ENCODE results near the gene OTUB2.

Gene OTUB2

DNA sequence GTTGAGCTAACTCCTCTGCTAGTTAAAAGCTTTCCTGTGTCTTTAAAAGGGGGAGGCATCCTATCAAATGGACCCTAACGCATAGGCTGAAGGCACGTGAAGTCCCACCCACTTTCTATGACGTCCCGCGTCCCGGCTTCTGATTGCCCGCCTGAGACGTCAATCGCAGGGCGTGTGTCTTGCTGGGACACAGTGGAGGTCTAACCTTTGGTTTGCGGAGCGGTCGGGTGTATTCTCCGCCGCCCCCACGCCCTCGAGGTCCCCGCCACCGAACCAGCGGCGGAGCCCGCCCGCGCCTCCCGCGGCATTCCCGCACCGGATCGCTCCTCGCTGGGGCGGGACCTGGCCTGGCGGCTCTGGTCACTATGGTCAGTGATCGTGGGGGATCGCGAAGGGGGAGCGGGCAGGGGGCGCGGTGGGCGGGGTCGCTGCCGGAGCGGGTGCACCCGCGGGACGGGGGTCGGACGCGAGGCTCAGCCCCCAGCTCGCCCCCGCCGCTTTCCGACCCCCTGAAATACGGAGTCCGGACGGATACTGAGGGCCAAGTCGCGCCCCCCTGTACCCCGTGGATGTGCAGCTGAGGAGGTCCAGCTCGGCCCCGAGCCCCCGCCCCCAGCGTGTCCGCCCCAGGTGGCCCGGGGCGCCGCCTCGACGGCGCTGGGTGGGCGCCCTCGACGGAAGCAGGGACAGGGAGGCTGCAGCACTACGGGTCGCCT lies at the start of gene OTUB2:
OTUB2 (plus strand) TSS at position 168 of the 716 bp plus-strand sequence; CDS start at position 366, 198 bp downstream.
- FAIRE-seq: peak; percentile 97

DNA sequence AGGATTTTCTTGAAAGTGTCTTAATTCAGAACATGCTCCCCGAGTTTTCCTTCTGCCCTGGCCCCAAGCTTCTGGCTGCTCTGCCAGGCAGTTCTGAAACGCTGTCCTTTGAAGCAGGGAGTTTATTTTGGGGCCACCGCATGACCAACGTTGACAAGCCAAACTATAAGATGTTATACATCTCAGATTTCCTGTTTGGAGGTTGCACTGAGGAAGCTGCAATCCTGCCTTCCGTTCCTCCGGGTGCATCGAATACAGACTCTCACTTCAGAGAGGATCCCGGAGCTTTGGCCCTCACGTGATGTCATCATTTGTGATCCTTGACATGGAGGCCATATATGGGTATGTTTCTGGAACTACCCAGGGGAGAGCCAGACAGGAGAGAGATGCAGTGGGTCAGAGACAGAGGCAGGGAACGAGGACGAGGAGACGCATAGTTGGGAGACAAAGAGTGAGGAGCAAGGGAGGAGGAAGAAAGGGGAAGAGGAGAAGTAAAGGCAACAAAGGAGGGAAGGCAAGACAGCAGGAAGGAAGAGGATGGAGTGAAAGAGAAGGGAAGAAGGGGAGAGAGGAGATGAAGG lies 49.6 kb upstream of the OTUB2 start, which contains the start of gene ASB2:
ASB2 (minus strand) TSS at position 94 of the 581 bp plus-strand sequence. CDS start 12,031 bp downstream, outside the sequence.
- FAIRE-seq: no peak

DNA sequence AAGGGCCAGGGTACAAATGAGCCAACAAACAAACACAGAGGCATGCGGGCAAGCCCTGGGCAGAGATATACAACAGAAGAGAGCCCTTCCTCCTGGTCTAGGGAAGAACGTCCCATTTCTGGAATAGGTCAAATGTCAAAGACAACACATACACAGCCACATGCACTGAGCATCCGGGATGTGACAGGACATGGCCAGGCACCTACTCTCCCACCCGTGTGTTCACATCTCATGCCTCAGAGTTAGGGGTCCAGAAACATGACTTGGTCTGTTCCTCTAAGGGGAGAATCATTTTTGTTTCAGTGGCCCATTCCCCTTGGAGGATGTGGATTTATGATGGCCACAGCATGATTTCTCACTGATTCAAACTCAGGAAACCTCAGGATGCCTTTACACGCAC lies 49.0 kb upstream of the OTUB2 start:
- FAIRE-seq: no peak

DNA sequence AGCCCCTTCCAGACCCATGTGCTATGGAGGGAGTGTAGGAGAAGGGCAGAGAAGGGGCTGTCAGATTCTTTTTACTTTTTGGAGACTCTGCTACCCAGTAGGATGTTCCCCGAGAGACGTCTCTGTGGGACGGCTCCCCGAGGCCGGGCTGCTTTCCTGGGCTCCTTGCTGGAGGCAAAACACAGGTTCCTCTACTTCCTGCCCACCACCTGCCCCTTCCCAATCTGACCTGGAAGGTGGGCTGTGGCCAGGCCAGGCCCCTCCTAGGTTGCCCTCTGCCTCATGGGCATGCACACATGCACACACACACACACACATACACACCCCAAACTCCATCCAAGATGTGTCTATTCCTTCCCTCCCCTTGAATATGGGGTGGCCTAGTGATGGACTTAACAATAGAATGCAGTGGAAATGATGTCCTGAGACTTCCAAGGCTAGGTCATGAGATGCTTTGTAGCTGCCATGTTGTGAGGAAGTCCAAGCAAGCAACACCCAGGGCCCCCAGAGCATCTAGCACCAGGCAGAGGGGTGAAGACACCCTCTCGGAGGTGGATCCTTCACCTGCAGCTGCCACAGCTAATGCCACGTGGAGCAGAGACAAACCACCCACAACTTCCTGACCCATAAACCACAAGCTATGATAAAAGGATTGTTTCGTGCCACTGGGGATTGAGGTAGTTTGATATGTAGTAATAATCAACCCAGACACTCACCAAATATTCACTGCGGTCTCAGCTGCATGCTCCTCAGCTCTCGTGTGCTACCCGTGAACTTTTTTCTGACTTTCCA lies 48.2 kb upstream of the OTUB2 start:
- FAIRE-seq: no peak

DNA sequence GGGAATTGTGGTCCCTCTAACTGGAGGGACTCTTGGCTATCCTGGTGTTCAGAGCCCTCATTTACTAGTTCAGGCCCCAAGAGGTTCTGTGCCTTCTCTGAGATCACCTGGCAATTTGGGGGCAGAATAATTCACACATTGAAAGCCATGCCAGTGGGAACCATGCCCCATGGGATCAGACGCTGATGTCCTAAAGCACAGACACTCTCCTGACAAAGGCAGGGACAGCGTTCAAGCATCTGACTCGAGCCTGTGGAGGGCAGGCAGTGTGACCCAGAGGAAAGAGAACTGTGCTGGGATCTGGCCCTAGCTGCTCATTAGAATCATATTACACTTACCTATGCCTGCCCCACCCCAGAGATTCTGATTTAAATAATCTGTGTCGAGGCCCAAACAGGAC lies 47.4 kb upstream of the OTUB2 start:
- FAIRE-seq: no peak

DNA sequence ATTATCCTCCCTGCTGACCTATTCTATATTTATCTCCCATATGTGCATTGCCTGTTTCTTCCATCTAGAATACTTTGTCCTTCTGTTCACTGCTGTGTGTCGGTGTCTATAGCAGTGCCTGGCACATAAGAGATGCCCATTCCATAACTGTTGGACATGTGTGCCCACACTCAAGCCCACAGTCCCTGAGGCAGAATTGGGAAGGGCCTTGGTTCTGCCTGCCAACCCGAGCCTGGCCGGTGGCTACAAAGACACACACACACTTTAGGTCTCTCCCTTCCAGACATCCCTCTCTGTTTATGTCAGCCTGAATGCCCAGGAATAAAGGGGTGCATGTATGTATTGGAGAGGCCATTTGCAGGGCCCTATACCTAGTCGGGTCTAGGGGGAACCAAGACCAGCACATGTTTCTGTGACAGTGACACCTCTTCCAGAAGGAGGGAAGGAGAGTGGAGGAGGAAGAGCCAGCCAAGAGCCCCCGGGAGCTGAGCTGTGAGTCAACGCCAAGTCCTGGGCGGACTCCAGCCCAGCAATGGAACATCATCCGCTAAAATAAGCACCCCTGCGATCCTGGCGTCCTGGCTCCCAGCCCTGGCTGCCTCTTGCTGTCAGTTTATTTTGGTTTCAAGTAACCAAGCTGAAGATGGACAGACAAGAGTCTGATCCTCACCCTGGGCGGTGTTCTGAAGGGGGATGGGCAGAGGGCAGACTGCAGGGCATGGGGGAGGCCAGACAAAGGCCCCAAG lies 45.5 kb upstream of the OTUB2 start:
- no peak for FAIRE-seq

DNA sequence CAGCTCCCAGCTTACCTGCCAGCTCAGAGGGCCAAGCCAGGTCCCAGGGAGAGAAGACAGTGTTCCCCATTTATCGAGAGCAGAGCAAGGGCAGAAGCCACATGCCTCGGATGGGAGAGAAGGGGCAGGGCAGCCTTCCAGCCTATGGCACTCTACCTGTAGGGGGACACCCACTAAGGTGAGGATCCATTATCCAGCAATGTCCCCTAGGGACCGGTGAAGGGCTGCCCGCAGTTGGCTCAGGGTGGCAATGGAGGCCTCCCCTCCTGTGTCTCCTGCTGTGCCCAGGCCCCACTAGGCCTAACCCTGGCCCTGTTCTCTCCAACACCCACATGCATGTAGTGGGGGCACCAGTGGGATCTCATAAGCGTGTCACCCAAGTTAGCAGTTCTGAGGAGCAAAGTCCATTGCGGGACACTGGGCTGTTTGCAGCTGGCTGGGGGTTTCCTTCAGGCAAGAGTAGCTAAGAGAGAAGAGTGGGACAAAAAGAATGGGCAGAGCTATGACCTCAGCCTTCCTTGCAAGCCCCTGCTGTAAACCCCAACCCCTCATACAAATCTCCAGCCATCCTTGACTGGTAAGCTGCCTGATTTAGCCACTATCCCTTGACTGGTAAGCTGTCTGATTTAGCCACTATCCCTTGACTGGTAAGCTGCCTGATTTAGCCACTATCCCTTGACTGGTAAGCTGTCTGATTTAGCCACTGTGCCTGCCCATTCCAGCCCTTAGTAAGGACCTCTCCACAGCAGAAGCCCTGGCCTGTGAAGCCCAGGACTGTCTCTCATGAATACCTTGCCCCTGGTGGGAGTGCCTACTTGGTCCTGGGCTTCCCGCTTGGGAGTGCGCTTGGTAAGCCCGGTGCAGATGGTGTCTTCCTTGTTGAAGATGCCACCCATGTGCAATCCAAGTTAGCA lies 44.6 kb upstream of the OTUB2 start:
- no peak for FAIRE-seq

DNA sequence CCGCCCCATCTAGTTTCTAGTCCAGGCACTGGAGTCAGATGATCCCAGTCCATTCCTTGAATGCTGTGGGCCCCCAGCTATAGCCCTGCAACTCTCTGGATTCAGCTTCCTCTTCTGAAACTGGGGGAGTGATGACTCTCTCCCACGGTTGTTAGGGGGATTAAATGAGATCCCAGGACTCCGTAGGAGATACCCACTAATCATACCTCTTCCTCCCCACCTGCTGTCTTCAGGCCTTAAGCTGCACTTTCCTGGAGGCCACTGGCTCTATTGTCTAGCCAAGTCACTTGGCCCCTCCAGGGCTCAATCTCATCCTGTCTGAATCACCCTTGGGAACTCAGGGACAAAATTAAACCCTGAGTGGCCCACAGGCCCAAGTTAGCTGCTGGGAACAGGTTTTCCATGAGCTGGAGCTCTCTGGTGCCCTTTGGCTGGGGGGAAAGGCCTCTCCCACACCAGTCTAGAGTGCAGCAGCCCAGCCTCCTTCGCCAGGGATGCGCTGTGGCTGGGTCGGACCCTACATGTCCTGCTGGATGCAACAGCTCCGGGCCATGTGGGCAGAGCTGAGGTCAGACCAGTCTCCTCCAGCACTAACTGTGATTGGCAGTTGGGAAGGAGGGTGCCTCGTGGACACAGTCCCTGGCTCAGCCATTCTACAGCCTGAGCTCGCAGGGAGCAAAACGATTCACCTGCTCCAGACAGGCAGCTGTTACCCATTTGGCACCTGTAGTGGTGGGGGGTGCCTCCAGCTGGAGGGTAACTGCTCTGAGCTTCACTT lies 43.7 kb upstream of the OTUB2 start:
- FAIRE-seq: no peak

DNA sequence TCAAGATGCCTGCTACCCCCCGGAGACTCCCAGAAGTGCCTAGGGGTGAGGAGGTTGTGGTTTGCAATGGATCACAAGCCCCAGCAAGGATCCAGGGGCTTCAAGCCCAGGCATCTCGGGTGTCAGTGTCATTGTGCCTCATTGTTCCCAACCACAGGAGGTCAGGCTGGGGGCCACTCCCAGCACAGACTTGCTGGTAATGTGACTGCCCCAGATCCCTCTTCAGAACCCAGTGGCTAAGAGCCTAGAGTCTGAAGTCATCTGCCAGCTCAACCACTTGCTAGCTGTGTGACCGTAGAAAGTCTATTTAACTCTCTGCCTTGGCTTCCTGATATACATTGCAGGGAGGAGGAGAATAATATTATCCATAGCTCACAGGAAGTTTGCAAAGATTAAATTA lies 42.1 kb upstream of the OTUB2 start:
- FAIRE-seq: no peak

DNA sequence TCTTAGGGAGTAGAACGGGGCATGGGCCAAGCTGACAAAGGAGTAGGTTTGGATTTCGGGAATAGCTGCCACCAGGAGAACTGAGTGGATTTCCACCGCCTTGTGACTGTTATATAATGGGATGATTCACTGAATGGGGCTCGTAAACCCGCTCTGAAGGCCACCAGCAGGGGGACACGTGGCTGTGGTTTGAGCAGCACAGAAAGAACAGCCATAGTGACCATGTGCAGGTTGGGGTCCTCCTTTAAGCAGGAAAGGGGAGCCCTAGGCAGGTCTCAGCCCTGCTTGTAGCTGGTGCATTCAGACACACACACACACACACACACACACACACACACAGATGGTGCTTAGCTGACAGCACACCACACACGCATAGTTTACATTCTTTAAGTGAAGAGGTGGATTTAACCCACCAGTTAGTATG lies 41.1 kb upstream of the OTUB2 start:
- FAIRE-seq: no peak

DNA sequence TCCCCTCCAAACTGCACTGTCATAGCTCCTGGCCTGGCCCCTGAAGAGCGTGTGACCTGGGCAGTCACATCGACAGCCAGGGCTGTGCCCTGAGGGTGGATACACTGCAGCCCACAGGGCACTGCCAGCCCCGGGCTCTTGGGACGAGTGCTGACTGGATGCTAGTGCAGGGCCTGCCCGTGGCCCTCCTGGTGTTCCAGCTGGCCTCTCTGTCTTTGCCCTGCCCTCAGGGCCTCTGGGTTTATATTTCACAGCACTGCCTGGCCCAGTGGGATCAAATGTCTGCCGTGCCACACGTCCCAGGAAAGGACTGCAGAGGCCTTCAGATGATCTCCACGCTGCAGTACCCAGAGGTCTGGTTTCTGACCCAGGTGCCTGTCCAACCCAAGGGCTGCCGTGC lies 39.2 kb upstream of the OTUB2 start:
- no peak for FAIRE-seq

DNA sequence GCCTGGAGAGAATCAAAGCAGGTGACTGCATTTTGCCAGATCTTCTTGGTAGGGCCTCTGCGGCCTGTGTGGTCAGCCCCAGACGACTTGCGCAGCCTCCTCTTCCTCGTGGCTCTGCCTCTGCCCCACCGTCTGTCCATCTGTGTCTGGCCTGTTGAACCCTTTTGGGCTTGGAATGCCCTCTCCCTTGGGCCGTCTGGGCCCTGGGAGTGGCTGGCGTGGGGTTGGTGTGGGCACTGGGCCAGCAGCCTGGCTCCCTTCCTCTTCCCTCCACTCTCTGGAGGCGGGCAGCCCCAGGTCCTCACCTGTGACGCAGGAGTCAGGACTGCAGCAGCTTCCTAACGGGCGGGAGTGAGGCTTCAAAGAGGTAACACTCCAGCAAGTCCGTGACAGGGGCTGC lies 38.8 kb upstream of the OTUB2 start:
- FAIRE-seq: no peak

DNA sequence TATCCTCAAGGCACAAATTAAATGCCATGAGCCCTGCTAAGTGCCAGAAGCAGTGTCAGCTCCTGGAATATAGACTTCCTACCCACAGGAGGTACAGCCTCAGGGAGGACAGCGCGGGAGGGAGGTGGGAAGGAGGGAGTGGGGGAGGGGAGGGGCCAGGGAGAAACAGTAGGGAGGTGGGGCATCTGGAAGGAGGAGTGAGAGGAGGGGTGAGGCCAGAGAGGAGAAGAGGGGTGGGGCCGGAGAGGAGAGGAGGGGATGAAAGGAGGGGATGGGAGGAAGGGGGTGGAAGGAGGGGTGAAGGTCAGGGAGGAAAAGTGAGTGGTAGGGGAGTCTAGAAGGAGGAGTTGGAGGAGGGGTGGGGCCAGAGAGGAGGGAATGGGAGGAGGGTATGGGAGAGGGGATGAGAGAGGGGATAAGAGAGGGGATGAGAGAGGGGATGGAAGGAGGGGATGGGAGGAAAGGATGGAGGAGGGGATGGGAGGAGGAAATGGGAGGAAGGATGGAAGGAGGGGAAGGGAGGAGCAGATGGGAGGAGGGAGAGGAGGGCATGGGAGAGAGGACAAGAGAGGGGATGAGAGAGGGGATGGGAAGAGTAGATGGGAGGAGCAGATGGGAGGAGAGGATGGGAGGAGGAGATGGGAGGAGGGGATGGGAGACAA lies 38.2 kb upstream of the OTUB2 start:
- FAIRE-seq: no peak

DNA sequence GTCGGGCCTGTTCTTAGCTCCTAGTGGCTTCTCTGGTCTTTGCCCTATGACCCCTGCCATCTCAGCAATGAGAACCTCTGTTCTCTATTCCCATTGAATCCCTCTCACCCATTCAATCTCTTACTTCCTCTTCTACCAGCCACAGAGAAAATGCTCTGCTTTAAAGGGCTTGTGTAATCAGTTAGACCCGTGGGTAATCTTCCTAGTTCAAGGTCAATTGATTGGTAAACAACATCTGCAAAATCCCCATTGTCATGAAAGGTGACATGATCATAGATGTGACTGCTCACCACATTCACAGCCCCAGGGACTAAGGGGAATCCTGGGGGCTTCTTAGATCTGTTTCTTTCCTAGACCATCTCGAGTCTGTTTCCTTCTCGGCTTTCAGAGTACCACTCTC lies 36.2 kb upstream of the OTUB2 start:
- FAIRE-seq: no peak

DNA sequence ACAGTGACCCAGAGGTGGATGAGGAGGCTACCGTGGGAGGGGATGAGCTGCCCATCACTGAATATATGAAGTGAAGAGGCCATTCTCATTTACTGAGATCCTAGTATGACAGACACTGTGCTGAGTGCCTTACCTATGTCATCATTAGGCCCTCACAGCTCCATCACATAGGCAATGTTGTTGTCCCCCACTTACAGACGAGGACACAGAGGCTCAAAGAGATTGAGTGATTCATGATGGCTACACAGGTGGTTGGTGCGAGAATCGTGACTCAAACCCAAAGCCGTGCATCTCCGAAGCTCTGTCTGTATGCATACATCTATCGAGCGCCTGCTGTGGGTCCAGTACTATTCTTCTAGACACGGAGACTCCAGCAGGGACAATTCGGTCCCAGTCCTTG lies 34.9 kb upstream of the OTUB2 start:
- no peak for FAIRE-seq

DNA sequence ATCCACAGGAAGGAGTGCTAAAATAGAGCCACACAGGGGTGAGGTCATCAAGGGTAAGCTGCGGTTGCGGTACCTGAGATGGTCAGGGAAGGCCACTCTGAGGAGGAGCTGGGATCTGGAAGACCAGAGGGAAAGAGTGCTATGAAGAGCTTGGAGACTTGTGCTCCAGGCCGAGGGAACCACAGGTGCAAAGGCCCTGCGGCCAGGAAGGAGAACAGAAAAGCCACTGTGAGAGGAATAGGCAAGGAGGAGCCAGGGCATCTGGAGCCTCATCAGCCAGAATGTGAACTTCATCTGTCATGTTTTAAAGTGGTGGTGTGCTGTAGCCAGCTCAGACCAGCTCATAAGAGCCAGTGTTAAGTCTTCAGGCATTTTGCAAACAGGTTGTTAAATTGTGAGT lies 34.5 kb upstream of the OTUB2 start:
- no peak for FAIRE-seq

DNA sequence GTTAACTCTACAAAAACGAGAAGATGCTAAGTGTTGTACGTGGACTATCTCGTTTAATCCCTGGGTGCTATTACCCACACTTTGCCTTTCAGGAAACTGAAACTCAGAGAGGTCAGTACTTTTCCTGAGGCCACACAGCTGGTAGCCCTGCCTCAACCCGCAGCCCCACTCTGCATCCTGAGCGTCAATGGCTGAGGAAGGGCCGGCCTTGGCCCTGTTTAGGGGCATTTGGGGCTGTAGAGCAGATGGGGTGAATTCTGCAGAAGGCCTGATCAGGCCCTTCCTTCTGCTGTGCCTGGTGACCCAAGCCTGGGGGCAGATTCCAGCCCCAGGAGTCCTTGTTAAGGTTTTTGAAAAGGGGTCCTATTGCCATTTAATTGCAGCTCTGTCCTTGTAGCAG lies 32.8 kb upstream of the OTUB2 start:
- no peak for FAIRE-seq

DNA sequence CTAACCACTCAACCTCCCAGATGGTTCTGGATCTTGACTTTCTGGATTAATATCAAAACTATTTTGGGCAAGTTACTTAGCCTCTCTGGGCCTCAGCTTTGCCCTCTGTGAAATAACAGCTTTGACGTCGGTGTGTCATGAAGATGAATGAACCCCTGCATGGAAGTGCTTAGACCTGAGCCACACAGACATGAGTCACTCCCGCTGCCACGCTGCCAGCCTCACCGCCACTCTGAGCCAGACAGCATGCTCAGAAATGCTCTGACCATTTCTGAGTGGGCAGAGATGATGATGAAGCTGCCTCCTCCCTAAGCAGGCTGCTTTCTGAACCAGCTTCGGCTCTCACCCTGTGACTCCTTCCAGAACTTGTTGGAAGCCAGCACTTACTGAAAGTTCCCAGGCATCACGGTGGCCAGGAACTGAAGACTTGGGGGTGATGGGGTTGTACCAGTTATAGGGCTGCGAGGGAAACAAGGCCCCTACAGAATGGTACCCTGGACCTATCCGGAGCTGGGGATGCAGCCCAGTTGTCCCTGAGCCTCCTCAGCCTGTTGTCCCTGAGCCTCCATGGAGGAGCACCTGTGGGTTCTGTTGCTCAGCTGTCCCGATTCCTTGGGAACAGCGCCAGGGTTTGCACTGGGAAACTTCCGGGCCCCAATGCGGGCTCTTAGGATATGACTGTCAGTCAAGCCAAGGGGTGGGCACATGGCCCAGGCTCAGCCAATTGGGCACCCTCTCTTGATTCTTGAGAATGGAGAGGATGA lies 31.0 kb upstream of the OTUB2 start:
- no peak for FAIRE-seq

DNA sequence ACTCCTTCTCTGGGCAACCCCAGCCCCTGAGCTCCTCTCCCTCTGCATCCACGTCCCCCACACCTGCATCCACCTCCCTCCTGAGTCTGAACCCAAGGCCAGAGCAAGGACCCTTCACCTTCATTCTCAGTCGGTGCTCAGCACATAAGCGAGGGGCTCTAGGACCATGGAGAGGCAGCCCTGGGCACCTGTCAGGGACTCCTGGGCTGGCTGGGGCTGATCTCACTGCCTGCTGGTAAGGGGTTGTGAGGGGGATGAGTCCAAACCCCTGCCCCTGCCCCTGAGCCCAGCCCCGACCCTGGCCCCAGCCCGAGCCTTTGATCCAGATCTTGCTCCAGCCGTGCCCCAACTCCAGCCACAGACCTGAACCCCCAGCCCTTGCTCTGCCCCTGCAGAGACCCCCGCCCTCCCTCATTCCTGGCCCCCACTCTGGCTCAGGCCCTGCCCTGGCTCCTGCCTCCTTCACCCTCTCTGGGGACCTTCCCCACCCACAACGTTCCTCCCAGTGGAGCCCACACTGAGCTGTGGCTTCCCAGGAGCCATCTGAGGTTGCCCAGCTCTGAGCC lies 29.9 kb upstream of the OTUB2 start:
- no peak for FAIRE-seq

DNA sequence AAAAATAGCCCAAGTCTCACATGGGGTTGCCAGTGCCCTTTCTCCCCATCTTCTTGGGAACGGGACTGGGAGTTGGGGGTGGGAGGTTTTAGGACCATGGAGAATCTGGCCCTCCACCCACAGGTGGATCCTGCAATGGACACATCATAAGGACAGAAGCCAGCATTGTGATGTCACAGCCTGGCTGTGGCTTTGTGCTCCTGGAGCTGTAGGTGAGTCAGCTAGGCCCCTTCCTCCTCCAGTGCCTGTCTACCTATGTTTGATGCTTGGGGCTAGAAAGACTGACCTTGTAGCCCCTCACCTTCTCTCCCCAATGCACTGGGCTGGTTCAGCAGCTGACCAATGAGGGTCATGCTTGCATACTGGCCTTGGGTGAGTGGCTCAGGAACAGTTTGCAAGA lies 29.1 kb upstream of the OTUB2 start, which contains the start of gene CCDC197:
CCDC197 (plus strand) TSS at position 220 of the 400 bp plus-strand sequence. CDS start 831 bp downstream, outside the sequence.
- no peak for FAIRE-seq
